K562 (cell line): Measurements from ENCODE around the gene SLC25A34. TPM values are rescaled to one million over a fixed set of nuclear protein-coding genes. Genes with fewer than 3 reads are reported as not detected.

Source experiments
- ATAC-seq: fragments of 200-7000 bp; cut with Tn5 transposase; 3 replicates; pipeline ENCODE4 v1.9.1; 2020; ENCODE audit warnings: moderate library complexity
- BruUV-seq: library from RNA; stranded (reverse); fragments of 400-500 nt; replicated peaks from 2 replicates; lab custom pipeline; 2021; lab: Mats Ljungman, UMichigan
- CTCF ChIA-PET: fragments of 300-600 bp; formaldehyde crosslinking; extraction: SDS; loops from one replicate; lab custom pipeline; 2021; ENCODE audit warnings: low intra/inter-chr PET ratio; lab: Yijun Ruan, JAX
- POLR2A ChIA-PET: fragments of 300-600, 350-650 bp; sonication (Branson Sonifier 250); formaldehyde crosslinking; extraction: SDS; loops from one replicate; lab custom pipeline; 2021; ENCODE audit warnings: antibody characterized with exemption, inconsistent platforms; lab: Yijun Ruan, JAX
- DNase-seq, 4 experiments: peaks; one replicate each; pipeline versions ENCODE4 v3.0.0 to v3.0.0-alpha.2; 2011 to 2018; ENCODE audit warnings: low spot score in 3 of 4, mixed read lengths in 3 of 4; ENCODE audit errors: extremely low read depth in 1 of 4
- FAIRE-seq: peaks from 2 replicates; lab custom pipeline; 2011; peaks lifted over from hg19 to GRCh38; lab: Jason Lieb, UNC
- H2AFZ ChIP-seq: 2 replicates; pipeline ENCODE4 v1.6.0; 2011; ENCODE audit warnings: low read depth, low read length, control low read depth, inconsistent platforms
- H3K27ac ChIP-seq: fragments of 200-600 bp; 3 replicates; pipeline ENCODE4 v1.8.0; 2011; ENCODE audit warnings: low read depth, mild to moderate bottlenecking, control low read depth, inconsistent platforms, low read length, moderate library complexity, mixed read lengths; ENCODE audit errors: extremely low read depth
- H3K27me3 ChIP-seq, 2 experiments: fragments of 300-600 bp in 1 of 2; 2 replicates in 1 of 2; 3 replicates in 1 of 2; pipeline versions ENCODE4 v1.6.0 to v1.8.0; 2011; ENCODE audit warnings: inconsistent platforms in 2 of 2, low read length in 2 of 2, mild to moderate bottlenecking in 1 of 2, mixed read lengths in 1 of 2, moderate library complexity in 1 of 2; ENCODE audit not compliant: control insufficient read depth in 2 of 2, insufficient read depth in 2 of 2
- H3K36me3 ChIP-seq: fragments of 300-600 bp; 3 replicates; pipeline ENCODE4 v1.8.0; 2011; ENCODE audit warnings: mild to moderate bottlenecking, low read length, inconsistent platforms; ENCODE audit not compliant: control insufficient read depth, insufficient read depth
- H3K4me1 ChIP-seq, 2 experiments: fragments of 200-600 bp in 1 of 2; replicated peaks in 1 of 2; 2 replicates in 1 of 2; 3 replicates in 1 of 2; pipeline versions ENCODE4 v1.5.1 to v1.8.0; 2011; ENCODE audit warnings: inconsistent platforms in 2 of 2, low read length in 2 of 2, mild to moderate bottlenecking in 1 of 2, mixed read lengths in 1 of 2, moderate library complexity in 1 of 2; ENCODE audit not compliant: control insufficient read depth in 2 of 2, insufficient read depth in 2 of 2
- H3K4me2 ChIP-seq: 2 replicates; pipeline ENCODE4 v1.6.1; 2011; ENCODE audit warnings: low read length, control low read depth, inconsistent platforms, mixed read lengths; ENCODE audit not compliant: insufficient read depth
- H3K4me3 ChIP-seq: fragments of 200-600 bp; sonication (generic), shearing (Covaris generic); 2 replicates; pipeline ENCODE4 v1.5.1; 2016; ENCODE audit warnings: control low read depth, inconsistent platforms
- H3K79me2 ChIP-seq: fragments of 200-600 bp; 3 replicates; pipeline ENCODE4 v1.8.0; 2011; ENCODE audit warnings: low read length, inconsistent platforms; ENCODE audit not compliant: control insufficient read depth, insufficient read depth
- H3K9ac ChIP-seq, 2 experiments: 2 replicates each; pipeline versions ENCODE4 v1.6.0 to v1.6.1; 2011; ENCODE audit warnings: low read depth in 2 of 2, low read length in 2 of 2, control low read depth in 1 of 2, inconsistent platforms in 1 of 2, mild to moderate bottlenecking in 1 of 2, mixed read lengths in 1 of 2; ENCODE audit not compliant: insufficient read depth in 1 of 2
- H3K9me1 ChIP-seq: one replicate; pipeline ENCODE4 v1.6.0; 2011; ENCODE audit warnings: inconsistent platforms, mild to moderate bottlenecking, low read length, moderate library complexity; ENCODE audit not compliant: control insufficient read depth, insufficient read depth
- H3K9me3 ChIP-seq: replicated peaks from 2 replicates; pipeline ENCODE4 v1.5.1; 2011; ENCODE audit warnings: low read depth, low read length, inconsistent platforms; ENCODE audit not compliant: control insufficient read depth, insufficient read depth
- H4K20me1 ChIP-seq: replicated peaks from 2 replicates; pipeline ENCODE4 v1.6.1; 2011; ENCODE audit warnings: low read length, inconsistent platforms, mixed read lengths; ENCODE audit not compliant: control insufficient read depth, insufficient read depth
- ATF6 ChIP-seq: sonication (generic); formaldehyde crosslinking; IDR thresholded peaks from 2 replicates; pipeline ENCODE4 v1.4.0; 2020; ENCODE audit warnings: mild to moderate bottlenecking, missing genetic modification reagents
- HDAC6 ChIP-seq: IDR thresholded peaks from 2 replicates; pipeline ENCODE4 v1.6.1; 2012; ENCODE audit warnings: low read depth, mild to moderate bottlenecking, control low read depth, inconsistent platforms, low read length, moderate library complexity
- JUN ChIP-seq, 2 experiments: sonication (generic) in 1 of 2; formaldehyde crosslinking in 1 of 2; IDR thresholded peaks; 2 replicates each; pipeline versions ENCODE4 v1.6.1 to v1.8.0; 2012 to 2022; ENCODE audit warnings: borderline replicate concordance in 2 of 2, mild to moderate bottlenecking in 2 of 2, improper control_type of control experiment in 1 of 2, low read depth in 1 of 2, low read length in 1 of 2, missing genetic modification reagents in 1 of 2
- KDM5B ChIP-seq: fragments of 200-600 bp; sonication (generic); IDR thresholded peaks from 2 replicates; pipeline ENCODE4 v1.6.1; 2012; ENCODE audit warnings: low read depth, mild to moderate bottlenecking, moderate library complexity, low read length, control low read depth, inconsistent platforms; ENCODE audit not compliant: insufficient replicate concordance
- PYGO2 ChIP-seq: fragments of 450-650 bp; IDR thresholded peaks from 2 replicates; pipeline ENCODE4 v1.6.1; 2016; ENCODE audit warnings: mild to moderate bottlenecking, missing genetic modification characterization, moderate library complexity, missing compliant biosample characterization
- SAFB ChIP-seq: fragments of 200-400 bp; formaldehyde crosslinking; IDR thresholded peaks from 2 replicates; pipeline ENCODE4 v1.6.1; 2017; ENCODE audit warnings: low read depth, low read length, borderline replicate concordance
- XRCC4 ChIP-seq: IDR thresholded peaks from one replicate; pipeline ENCODE4 v1.6.1; 2011; ENCODE audit not compliant: insufficient read depth, insufficient read length; ENCODE audit errors: extremely low read depth
- ZNF197 ChIP-seq: fragments of 200-800 bp; sonication (Bioruptor generic); IDR thresholded peaks from 2 replicates; pipeline ENCODE4 v1.6.1; 2016; ENCODE audit warnings: low read depth, missing genetic modification characterization, missing compliant biosample characterization
- ZNF23 ChIP-seq: fragments of 250-450 bp; sonication (Bioruptor Pico); IDR thresholded peaks from 2 replicates; pipeline ENCODE4 v1.4.0; 2020; ENCODE audit warnings: mild to moderate bottlenecking
- ZNF232 ChIP-seq: sonication (generic); formaldehyde crosslinking; IDR thresholded peaks from 2 replicates; pipeline ENCODE4 v1.8.0; 2022; ENCODE audit warnings: mild to moderate bottlenecking, missing genetic modification reagents
- ZNF282 ChIP-seq: sonication (generic); formaldehyde crosslinking; IDR thresholded peaks from 2 replicates; pipeline ENCODE4 v1.8.1; 2023; ENCODE audit warnings: missing genetic modification reagents
- WGBS: fragments of 100-300 bp; shearing (Covaris generic); methylation state at CpG from one replicate; pipeline ENCODE4 v1.1.6; 2016; ENCODE audit warnings: low coverage, mixed read lengths; ENCODE audit not compliant: insufficient coverage; ENCODE audit errors: missing lambda C conversion rate; 5-methylcytosine and 5-hydroxymethylcytosine counted together
- in situ Hi-C: fragments of 300-500 bp; cut with MboI; formaldehyde crosslinking; loops from 4 replicates; pipeline ENCODE4 v1.15.0; 2018; ENCODE audit warnings: inconsistent platforms, mixed read lengths
- intact Hi-C: fragments of 100-400 bp; cut with micrococcal nuclease; formaldehyde crosslinking; loops from 2 replicates; pipeline ENCODE4 v1.14.2; 2022
- polyA plus RNA-seq, 8 experiments: library from polyadenylated mRNA; depleted of rRNA in 4 of 8; stranded (reverse) in 5 of 8; unstranded in 3 of 8; fragments of >200 nt; fragmentation: Nextera tagmentation in 2 of 8; fragmentation: Illumina TruSeq in 1 of 8; extraction: Ambion mirVana in 2 of 8; extraction: Trizol in 1 of 8; gene quantifications; 2 replicates each; pipeline versions ENCODE4 v1.2.1 to v1.2.3, GENCODE V29; 2011 to 2014; ENCODE audit warnings: inconsistent platforms in 1 of 8, missing spikeins in 1 of 8
- total RNA-seq, 7 experiments: library from RNA; depleted of rRNA in 6 of 7; stranded (reverse); fragments of >200 nt in 6 of 7; fragmentation: Illumina TruSeq in 2 of 7; extraction: Trizol in 2 of 7; gene quantifications; 2 replicates each; pipeline versions ENCODE4 v1.2.1 to v1.2.3, GENCODE V29; 2011 to 2021; ENCODE audit warnings: low replicate concordance in 1 of 7
- TF ChIP-seq, protein P1 (sequence below): fragments of 250-450 bp; sonication (Bioruptor Pico); IDR thresholded peaks from 2 replicates; pipeline ENCODE4 v1.5.0; 2021; ENCODE audit warnings: mild to moderate bottlenecking, borderline replicate concordance
- TF ChIP-seq, protein P2 (sequence below): fragments of 450-650 bp; formaldehyde crosslinking; conservative IDR thresholded peaks from 2 replicates; pipeline ENCODE4 v1.4.0; 2022; ENCODE audit warnings: mild to moderate bottlenecking, missing genetic modification characterization

Gene SLC25A34
- total and polyA plus RNA-seq, 9 of the 15 experiments (the other 6 are each of a cell fraction or from before 2014, with no cell fraction given), result 0.01 to 0.57 (median 0.16) TPM

DNA sequence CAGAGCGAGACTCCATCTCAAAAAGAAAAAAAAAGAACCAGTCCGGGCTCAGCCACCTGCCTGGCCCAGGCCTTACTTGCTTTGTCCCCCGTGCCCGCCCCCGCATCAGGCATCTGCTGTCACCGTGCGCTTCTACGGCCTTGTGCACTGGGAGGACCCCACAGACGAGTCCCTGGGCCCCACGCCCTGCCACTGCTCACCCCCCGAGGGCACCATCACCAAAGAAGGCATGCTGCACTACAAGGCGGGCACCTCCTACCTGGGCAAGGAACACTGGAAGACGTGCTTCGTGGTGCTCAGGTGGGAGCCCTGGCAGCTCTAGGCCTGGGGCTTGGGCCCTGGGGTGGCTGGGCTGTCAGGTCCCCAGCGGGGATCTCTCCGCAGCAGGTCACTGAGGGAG lies 5.6 kb upstream of the SLC25A34 start:
- ChIA-PET CTCF (no interaction called here), POLR2A (interaction anchor here (0.9 to 1.5 kb wide), 2 partner anchors 10 to 12 kb away, joined by 3 to 4 read pairs; no protein-coding TSS in a partner anchor)
- no peaks in the 10 kb centered on the region for H3K9me1 ChIP-seq
- no peak overlapping the region for H2AFZ ChIP-seq
- TF ChIP-seq ZNF197 (no peak), PYGO2 (tag) (no peak), SAFB (no peak), ATF6 (no peak), HDAC6 (no peak), ZNF282 (no peak), JUN (IDR thresholded peaks at IDR 0.05; ENCODE audit: borderline replicate concordance, low read depth, low read length) (no peak), JUN (CRISPR knock-in tag; IDR thresholded peaks at IDR 0.05; ENCODE audit: borderline replicate concordance) (no peak), ZNF23 (CRISPR knock-in tag) (no peak), XRCC4 (no peak), KDM5B (no peak), ZNF232 (CRISPR knock-in tag) (no peak)
- TF ChIP-seq, protein P1, sequence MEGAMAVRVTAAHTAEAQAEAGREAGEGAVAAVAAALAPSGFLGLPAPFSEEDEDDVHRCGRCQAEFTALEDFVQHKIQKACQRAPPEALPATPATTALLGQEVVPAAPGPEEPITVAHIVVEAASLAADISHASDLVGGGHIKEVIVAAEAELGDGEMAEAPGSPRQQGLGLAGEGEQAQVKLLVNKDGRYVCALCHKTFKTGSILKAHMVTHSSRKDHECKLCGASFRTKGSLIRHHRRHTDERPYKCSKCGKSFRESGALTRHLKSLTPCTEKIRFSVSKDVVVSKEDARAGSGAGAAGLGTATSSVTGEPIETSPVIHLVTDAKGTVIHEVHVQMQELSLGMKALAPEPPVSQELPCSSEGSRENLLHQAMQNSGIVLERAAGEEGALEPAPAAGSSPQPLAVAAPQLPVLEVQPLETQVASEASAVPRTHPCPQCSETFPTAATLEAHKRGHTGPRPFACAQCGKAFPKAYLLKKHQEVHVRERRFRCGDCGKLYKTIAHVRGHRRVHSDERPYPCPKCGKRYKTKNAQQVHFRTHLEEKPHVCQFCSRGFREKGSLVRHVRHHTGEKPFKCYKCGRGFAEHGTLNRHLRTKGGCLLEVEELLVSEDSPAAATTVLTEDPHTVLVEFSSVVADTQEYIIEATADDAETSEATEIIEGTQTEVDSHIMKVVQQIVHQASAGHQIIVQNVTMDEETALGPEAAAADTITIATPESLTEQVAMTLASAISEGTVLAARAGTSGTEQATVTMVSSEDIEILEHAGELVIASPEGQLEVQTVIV, result no peak
- TF ChIP-seq, protein P2, sequence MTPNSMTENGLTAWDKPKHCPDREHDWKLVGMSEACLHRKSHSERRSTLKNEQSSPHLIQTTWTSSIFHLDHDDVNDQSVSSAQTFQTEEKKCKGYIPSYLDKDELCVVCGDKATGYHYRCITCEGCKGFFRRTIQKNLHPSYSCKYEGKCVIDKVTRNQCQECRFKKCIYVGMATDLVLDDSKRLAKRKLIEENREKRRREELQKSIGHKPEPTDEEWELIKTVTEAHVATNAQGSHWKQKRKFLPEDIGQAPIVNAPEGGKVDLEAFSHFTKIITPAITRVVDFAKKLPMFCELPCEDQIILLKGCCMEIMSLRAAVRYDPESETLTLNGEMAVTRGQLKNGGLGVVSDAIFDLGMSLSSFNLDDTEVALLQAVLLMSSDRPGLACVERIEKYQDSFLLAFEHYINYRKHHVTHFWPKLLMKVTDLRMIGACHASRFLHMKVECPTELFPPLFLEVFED (CRISPR knock-in tag), result no peak
- ATAC-seq (no peak), FAIRE-seq (no peak), DNase-seq (no peak)
- no peak overlapping the region for H3K27ac ChIP-seq
- in situ Hi-C loops (no loop called here), intact Hi-C loops (no loop called here)
- no peaks in the 10 kb centered on the region for H3K79me2 ChIP-seq
- H3K9me3 ChIP-seq, result no peaks in the 10 kb centered on the region
- H3K4me2 ChIP-seq, result no peak overlapping the region
- no peaks in the 10 kb centered on the region for H4K20me1 ChIP-seq
- BruUV-seq, result no TSS peak
- no peak overlapping the region for H3K4me3 ChIP-seq
- peaks cover 87% of the 10 kb centered on the region; the same call in 2 of the 3 replicates for H3K36me3 ChIP-seq
- H3K9ac ChIP-seq, result peak overlapping the region in 1 of 2 experiments; percentile 56; a peak in 1 of 4 replicates
- no peaks in the 10 kb centered on the region for H3K27me3 ChIP-seq
- WGBS, result 90% methylated on average over 14 of the region's 16 CpGs
- peaks cover 0 to 46% of the 10 kb centered on the region in 2 experiments; a peak in 1 of 5 replicates for H3K4me1 ChIP-seq
